Inflammatory macrophage (primary cell): ENCODE data around the gene KRTAP10-2.

Experiments used
- DNase-seq, 2 donors: peaks; one replicate each; pipeline ENCODE4 v3.0.0-alpha.2; 2020 to 2022

The KRTAP10-2 gene

GRCh38 chr21:44537930-44538911 is 13.1 kb downstream of the KRTAP10-2 start:
- no peak for DNase-seq

- DNase-seq: no peak
Measured at GRCh38 chr21:44535963-44536362, 15.3 kb downstream of the KRTAP10-2 start.

- DNase-seq: no peak
Measured at GRCh38 chr21:44534688-44535087, 16.6 kb downstream of the KRTAP10-2 start.

GRCh38 chr21:44533891-44534627 is 17.2 kb downstream of the KRTAP10-2 start:
- no peak for DNase-seq

- no peak for DNase-seq
Measured at GRCh38 chr21:44533121-44533890, 18.0 kb downstream of the KRTAP10-2 start.

- no peak for DNase-seq
Measured at GRCh38 chr21:44532712-44533111, 18.6 kb downstream of the KRTAP10-2 start.

- DNase-seq: no peak
Measured at GRCh38 chr21:44531606-44532564, 19.4 kb downstream of the KRTAP10-2 start.

- no peak for DNase-seq
Measured at GRCh38 chr21:44530903-44531605, 20.3 kb downstream of the KRTAP10-2 start.

GRCh38 chr21:44530221-44530902 is 20.9 kb downstream of the KRTAP10-2 start:
- DNase-seq: no peak

- DNase-seq: no peak
Measured at GRCh38 chr21:44529503-44530125, 21.7 kb downstream of the KRTAP10-2 start.

- no peak for DNase-seq
Measured at GRCh38 chr21:44529011-44529421, 22.3 kb downstream of the KRTAP10-2 start.

- DNase-seq: no peak
Measured at GRCh38 chr21:44528634-44528995, 22.7 kb downstream of the KRTAP10-2 start.

- DNase-seq: no peak
Measured at GRCh38 chr21:44527983-44528633, 23.2 kb downstream of the KRTAP10-2 start.

- DNase-seq: no peak
Measured at GRCh38 chr21:44527156-44527982, 23.9 kb downstream of the KRTAP10-2 start.

- DNase-seq: no peak
Measured at GRCh38 chr21:44526096-44526997, 25.0 kb downstream of the KRTAP10-2 start.

- no peak for DNase-seq
Measured at GRCh38 chr21:44525391-44526095, 25.8 kb downstream of the KRTAP10-2 start.
